HT1080 (cell line): ENCODE measurements around the gene STAT6. TPM values are rescaled to one million over a fixed set of nuclear protein-coding genes. Genes with fewer than 3 reads are reported as not detected.
"Not testable (repeated sequence)": the region's sequence is repeated elsewhere in the genome, so short reads cannot be mapped to it uniquely, and the experiment has no call there.

Experiments
- DNase-seq: peaks from one replicate; pipeline ENCODE4 v3.0.0-alpha.2; 2015; ENCODE audit warnings: low read depth
- total RNA-seq: library from RNA; depleted of rRNA; stranded (reverse); fragments of >200 nt; shearing (Covaris generic); gene quantifications from 2 replicates; pipeline ENCODE4 v1.2.3, GENCODE V29; 2014; rRNA removed

Gene STAT6
- total RNA-seq, 1 experiment from 2014 or later, result 118 TPM

- not testable (repeated sequence) for DNase-seq
Observed at GRCh38 chr12:57053901-57054300, 57.3 kb downstream of the STAT6 start.

GRCh38 chr12:57053146-57053545, 58.0 kb downstream of the STAT6 start:
- not testable (repeated sequence) for DNase-seq

- DNase-seq, result no peak
Observed at GRCh38 chr12:57051011-57051410, 60.2 kb downstream of the STAT6 start.

- no peak for DNase-seq
Observed at GRCh38 chr12:57049890-57050289, 61.3 kb downstream of the STAT6 start, which contains the start of gene MYO1A. TSS of gene MYO1A (minus strand) at chr12:57050129. CDS start at chr12:57048323, 1,806 bp downstream.

GRCh38 chr12:57049119-57049446, 62.1 kb downstream of the STAT6 start:
- no peak for DNase-seq

- no peak for DNase-seq
Observed at GRCh38 chr12:57048423-57049118, 62.6 kb downstream of the STAT6 start.

- DNase-seq, result no peak
Observed at GRCh38 chr12:57047981-57048380, 63.2 kb downstream of the STAT6 start.

GRCh38 chr12:57046947-57047890, 63.9 kb downstream of the STAT6 start:
- no peak for DNase-seq

- no peak for DNase-seq
Observed at GRCh38 chr12:57046086-57046791, 64.9 kb downstream of the STAT6 start.

Other genes with a start within 250 kb of the STAT6 start
- not detected in 2 replicates for gene SDR9C7, start 177.0 kb downstream of the STAT6 start, total RNA-seq
- not detected in 2 replicates for gene RDH16, start 153.8 kb downstream of the STAT6 start, total RNA-seq
- 5.0 and 6.9 TPM in 2 replicates for gene ZBTB39, start 104.8 kb downstream of the STAT6 start, total RNA-seq
- gene TAC3, start 94.8 kb downstream of the STAT6 start, total RNA-seq, result not detected in 2 replicates
- not detected in 2 replicates for gene MYO1A, start 61.2 kb downstream of the STAT6 start, total RNA-seq
- gene NEMP1, start 32.6 kb downstream of the STAT6 start, total RNA-seq, result 19.0 and 23.3 TPM in 2 replicates
- gene NAB2, start 22.2 kb downstream of the STAT6 start, total RNA-seq, result 27.4 and 30.6 TPM in 2 replicates
- 12.5 and 14.8 TPM in 2 replicates for gene LRP1, start 17.1 kb upstream of the STAT6 start, total RNA-seq
- gene LRP1-AS, start 36.3 kb upstream of the STAT6 start, total RNA-seq, result not detected in 2 replicates
- gene NXPH4, start 105.4 kb upstream of the STAT6 start, total RNA-seq, result 11.9 and 17.1 TPM in 2 replicates
- 263 and 293 TPM in 2 replicates for gene SHMT2, start 118.3 kb upstream of the STAT6 start, total RNA-seq
- 0.10 and 0.27 TPM in 2 replicates for gene STAC3, start 139.8 kb upstream of the STAT6 start, total RNA-seq